Measurements from ENCODE around the gene IGDCC3. TPM values are rescaled to one million over a fixed set of nuclear protein-coding genes. Genes with fewer than 3 reads are reported as not detected.
"Not testable (repeated sequence)": the region's sequence is repeated elsewhere in the genome, so short reads cannot be mapped to it uniquely, and the experiment has no call there.

IGDCC3 gene
- total RNA-seq, 1 donor, result not detected

GRCh38 chr15:65408324-65409035 lies 30.7 kb upstream of the IGDCC3 start:
- DNase-seq (ENCODE audit: low read depth in 2 of 3, low spot score in 2 of 3), result no peak

- DNase-seq (ENCODE audit: low read depth in 2 of 3, low spot score in 2 of 3), result no peak
Observed at GRCh38 chr15:65406424-65407000, 28.7 kb upstream of the IGDCC3 start.

GRCh38 chr15:65405791-65406423 lies 28.1 kb upstream of the IGDCC3 start:
- no peak for DNase-seq (ENCODE audit: low read depth in 2 of 3, low spot score in 2 of 3)

- DNase-seq (ENCODE audit: low read depth in 2 of 3, low spot score in 2 of 3), result no peak
Observed at GRCh38 chr15:65404186-65404872, 26.5 kb upstream of the IGDCC3 start.

GRCh38 chr15:65402961-65403360 lies 25.2 kb upstream of the IGDCC3 start:
- no peak for DNase-seq (ENCODE audit: low read depth in 2 of 3, low spot score in 2 of 3)

GRCh38 chr15:65401611-65402240 lies 23.9 kb upstream of the IGDCC3 start:
- DNase-seq (ENCODE audit: low read depth in 2 of 3, low spot score in 2 of 3), result no peak

- peak in 2 of 3 donors; percentile 77 to 87 for DNase-seq (ENCODE audit: low read depth in 2 of 3, low spot score in 2 of 3)
Observed at GRCh38 chr15:65400760-65401610, 23.2 kb upstream of the IGDCC3 start.

GRCh38 chr15:65399997-65400396 lies 22.2 kb upstream of the IGDCC3 start:
- DNase-seq (ENCODE audit: low read depth in 2 of 3, low spot score in 2 of 3), result no peak

- DNase-seq (ENCODE audit: low read depth in 2 of 3, low spot score in 2 of 3), result no peak
Observed at GRCh38 chr15:65399001-65399706, 21.4 kb upstream of the IGDCC3 start.

GRCh38 chr15:65398486-65398885 lies 20.7 kb upstream of the IGDCC3 start:
- DNase-seq (ENCODE audit: low read depth in 2 of 3, low spot score in 2 of 3), result not testable (repeated sequence)

- no peak for DNase-seq (ENCODE audit: low read depth in 2 of 3, low spot score in 2 of 3)
Observed at GRCh38 chr15:65396965-65397317, 19.1 kb upstream of the IGDCC3 start.

- DNase-seq (ENCODE audit: low read depth in 2 of 3, low spot score in 2 of 3), result peak in 1 of 3 donors; percentile 32
Observed at GRCh38 chr15:65396283-65396964, 18.6 kb upstream of the IGDCC3 start.

GRCh38 chr15:65395567-65396202 lies 17.9 kb upstream of the IGDCC3 start:
- DNase-seq (ENCODE audit: low read depth in 2 of 3, low spot score in 2 of 3), result no peak

- no peak for DNase-seq (ENCODE audit: low read depth in 2 of 3, low spot score in 2 of 3)
Observed at GRCh38 chr15:65394936-65395335, 17.1 kb upstream of the IGDCC3 start.

GRCh38 chr15:65394280-65394789 lies 16.5 kb upstream of the IGDCC3 start:
- no peak for DNase-seq (ENCODE audit: low read depth in 2 of 3, low spot score in 2 of 3)

GRCh38 chr15:65393557-65393956 lies 15.8 kb upstream of the IGDCC3 start:
- no peak for DNase-seq (ENCODE audit: low read depth in 2 of 3, low spot score in 2 of 3)

GRCh38 chr15:65393091-65393490 lies 15.3 kb upstream of the IGDCC3 start:
- DNase-seq (ENCODE audit: low read depth in 2 of 3, low spot score in 2 of 3), result no peak

GRCh38 chr15:65392368-65392767 lies 14.6 kb upstream of the IGDCC3 start:
- no peak for DNase-seq (ENCODE audit: low read depth in 2 of 3, low spot score in 2 of 3)

Data from hematopoietic multipotent progenitor cell (in vitro differentiated cells).